HEK293 (cell line): ENCODE measurements around the gene HCAR3.

ENCODE experiments used
- BCL6B ChIP-seq: fragments of 450-650 bp; formaldehyde crosslinking; IDR thresholded peaks from 2 replicates; pipeline ENCODE4 v1.5.1; 2017; ENCODE audit warnings: missing biosample characterization, missing genetic modification characterization
- HOXC10 ChIP-seq: sonication (generic); formaldehyde crosslinking; IDR thresholded peaks from 2 replicates; pipeline ENCODE4 v1.8.1; 2023; ENCODE audit warnings: mild to moderate bottlenecking, missing genetic modification reagents
- PATZ1 ChIP-seq: fragments of 450-650 bp; formaldehyde crosslinking; IDR thresholded peaks from 2 replicates; pipeline ENCODE4 v1.5.1; 2016; ENCODE audit warnings: missing biosample characterization, missing genetic modification characterization
- SP2 ChIP-seq: fragments of 450-650 bp; formaldehyde crosslinking; IDR thresholded peaks from 2 replicates; pipeline ENCODE4 v1.5.1; 2016; ENCODE audit warnings: missing biosample characterization, missing genetic modification characterization
- TCF7L2 ChIP-seq: IDR thresholded peaks from 2 replicates; pipeline ENCODE4 v1.6.1; 2011; ENCODE audit warnings: low read depth, mild to moderate bottlenecking, inconsistent platforms, low read length, moderate library complexity, borderline replicate concordance
- TSHZ1 ChIP-seq: fragments of 450-650 bp; formaldehyde crosslinking; IDR thresholded peaks from 2 replicates; pipeline ENCODE4 v1.5.1; 2016; ENCODE audit warnings: missing biosample characterization, missing genetic modification characterization, borderline replicate concordance
- YY1 ChIP-seq: fragments of 450-650 bp; formaldehyde crosslinking; IDR thresholded peaks from 2 replicates; pipeline ENCODE4 v1.5.1; 2018; ENCODE audit warnings: missing biosample characterization, missing genetic modification characterization
- ZBTB20 ChIP-seq: fragments of 450-650 bp; formaldehyde crosslinking; IDR thresholded peaks from 2 replicates; pipeline ENCODE4 v1.5.1; 2016; ENCODE audit warnings: missing biosample characterization, missing genetic modification characterization
- ZBTB21 ChIP-seq: fragments of 450-650 bp; formaldehyde crosslinking; IDR thresholded peaks from 2 replicates; pipeline ENCODE4 v1.5.1; 2017; ENCODE audit warnings: missing biosample characterization, missing genetic modification characterization
- ZBTB44 ChIP-seq: fragments of 450-650 bp; IDR thresholded peaks from 2 replicates; pipeline ENCODE4 v1.5.1; 2018; ENCODE audit warnings: missing biosample characterization, mild to moderate bottlenecking, missing genetic modification characterization
- ZFP41 ChIP-seq: fragments of 450-650 bp; formaldehyde crosslinking; IDR thresholded peaks from 2 replicates; pipeline ENCODE4 v1.5.1; 2016; ENCODE audit warnings: missing biosample characterization, missing genetic modification characterization, borderline replicate concordance
- ZFP69B ChIP-seq: fragments of 450-650 bp; formaldehyde crosslinking; IDR thresholded peaks from 2 replicates; pipeline ENCODE4 v1.5.1; 2016; ENCODE audit warnings: missing biosample characterization, missing genetic modification characterization
- ZNF2 ChIP-seq: fragments of 450-650 bp; formaldehyde crosslinking; IDR thresholded peaks from 2 replicates; pipeline ENCODE4 v1.5.1; 2016; ENCODE audit warnings: missing biosample characterization, missing genetic modification characterization
- ZNF202 ChIP-seq: fragments of 450-650 bp; formaldehyde crosslinking; IDR thresholded peaks from 2 replicates; pipeline ENCODE4 v1.5.1; 2016; ENCODE audit warnings: missing biosample characterization, missing genetic modification characterization, borderline replicate concordance
- ZNF324 ChIP-seq: fragments of 450-650 bp; formaldehyde crosslinking; IDR thresholded peaks from 2 replicates; pipeline ENCODE4 v1.5.1; 2016; ENCODE audit warnings: missing biosample characterization, missing genetic modification characterization
- ZNF362 ChIP-seq: fragments of 450-650 bp; formaldehyde crosslinking; IDR thresholded peaks from 2 replicates; pipeline ENCODE4 v1.5.1; 2016; ENCODE audit warnings: missing biosample characterization, missing genetic modification characterization
- ZNF398 ChIP-seq: fragments of 450-650 bp; formaldehyde crosslinking; IDR thresholded peaks from 2 replicates; pipeline ENCODE4 v1.5.1; 2017; ENCODE audit warnings: missing biosample characterization, missing genetic modification characterization
- ZNF423 ChIP-seq: fragments of 450-650 bp; formaldehyde crosslinking; IDR thresholded peaks from 2 replicates; pipeline ENCODE4 v1.5.1; 2016; ENCODE audit warnings: missing biosample characterization, missing genetic modification characterization
- ZNF48 ChIP-seq: fragments of 450-650 bp; formaldehyde crosslinking; IDR thresholded peaks from 2 replicates; pipeline ENCODE4 v1.5.1; 2016; ENCODE audit warnings: missing biosample characterization, missing genetic modification characterization
- ZNF510 ChIP-seq: fragments of 450-650 bp; formaldehyde crosslinking; IDR thresholded peaks from 2 replicates; pipeline ENCODE4 v1.5.1; 2018; ENCODE audit warnings: mild to moderate bottlenecking, missing genetic modification characterization, missing biosample characterization; ENCODE audit not compliant: insufficient replicate concordance
- ZNF580 ChIP-seq: fragments of 450-650 bp; formaldehyde crosslinking; IDR thresholded peaks from 2 replicates; pipeline ENCODE4 v1.5.1; 2016; ENCODE audit warnings: missing biosample characterization, missing genetic modification characterization
- ZNF645 ChIP-seq: fragments of 450-650 bp; formaldehyde crosslinking; IDR thresholded peaks from 2 replicates; pipeline ENCODE4; 2016; ENCODE audit warnings: missing biosample characterization, missing genetic modification characterization
- ZNF747 ChIP-seq: fragments of 450-650 bp; formaldehyde crosslinking; IDR thresholded peaks from 2 replicates; pipeline ENCODE4 v1.5.1; 2016; ENCODE audit warnings: missing biosample characterization, missing genetic modification characterization
- ZNF785 ChIP-seq: fragments of 450-650 bp; formaldehyde crosslinking; IDR thresholded peaks from 2 replicates; pipeline ENCODE4 v1.5.1; 2016; ENCODE audit warnings: missing biosample characterization, missing genetic modification characterization
- ZSCAN23 ChIP-seq: fragments of 450-650 bp; formaldehyde crosslinking; IDR thresholded peaks from 2 replicates; pipeline ENCODE4 v1.5.1; 2016; ENCODE audit warnings: missing biosample characterization, missing genetic modification characterization

HCAR3 gene

GRCh38 chr12:122752464-122753318, 36.1 kb upstream of the HCAR3 start, which contains the start of gene DENR (continued):
- TF ChIP-seq PATZ1 (tag by site-specific recombination) (peak; percentile 83), ZFP41 (tag by site-specific recombination) (no peak), ZNF324 (tag by site-specific recombination) (peak; percentile 40; the same call in 1 of the 2 replicates), ZBTB21 (tag by site-specific recombination) (0 out of 2 replicates have a peak, but pooled peaks have one; percentile 9), ZNF48 (no peak), TCF7L2 (no peak), TSHZ1 (no peak), ZBTB20 (peak; percentile 40; the same call in 1 of the 2 replicates), ZNF2 (tag by site-specific recombination) (peak; percentile 43), HOXC10 (CRISPR knock-in tag) (no peak), BCL6B (tag by site-specific recombination) (no peak), ZNF398 (tag by site-specific recombination) (peak; percentile 60; the same call in 1 of the 2 replicates), ZBTB44 (tag by site-specific recombination) (peak; percentile 46), YY1 (tag by site-specific recombination) (no peak; the same call in 1 of the 2 replicates), ZFP69B (tag by site-specific recombination) (no peak), ZNF423 (tag by site-specific recombination) (no peak), ZNF362 (no peak), ZNF645 (tag by site-specific recombination) (no peak), SP2 (tag by site-specific recombination) (peak; percentile 93), ZNF785 (no peak), ZNF510 (tag by site-specific recombination) (no peak), ZSCAN23 (no peak), ZNF202 (tag by site-specific recombination) (no peak), ZNF580 (no peak), ZNF747 (no peak)
